GM12801 (cell line): Measurements from ENCODE around the gene HRH3.

ENCODE experiments used
- TF ChIP-seq, protein P1 (sequence below): IDR thresholded peaks from one replicate; pipeline ENCODE4 v1.5.1; 2011; ENCODE audit warnings: control low read depth; ENCODE audit not compliant: insufficient read length; ENCODE audit errors: extremely low read depth

The HRH3 gene

GRCh38 chr20:62224113-62224855 lies 4.2 kb upstream of the HRH3 start:
- TF ChIP-seq, protein P1, sequence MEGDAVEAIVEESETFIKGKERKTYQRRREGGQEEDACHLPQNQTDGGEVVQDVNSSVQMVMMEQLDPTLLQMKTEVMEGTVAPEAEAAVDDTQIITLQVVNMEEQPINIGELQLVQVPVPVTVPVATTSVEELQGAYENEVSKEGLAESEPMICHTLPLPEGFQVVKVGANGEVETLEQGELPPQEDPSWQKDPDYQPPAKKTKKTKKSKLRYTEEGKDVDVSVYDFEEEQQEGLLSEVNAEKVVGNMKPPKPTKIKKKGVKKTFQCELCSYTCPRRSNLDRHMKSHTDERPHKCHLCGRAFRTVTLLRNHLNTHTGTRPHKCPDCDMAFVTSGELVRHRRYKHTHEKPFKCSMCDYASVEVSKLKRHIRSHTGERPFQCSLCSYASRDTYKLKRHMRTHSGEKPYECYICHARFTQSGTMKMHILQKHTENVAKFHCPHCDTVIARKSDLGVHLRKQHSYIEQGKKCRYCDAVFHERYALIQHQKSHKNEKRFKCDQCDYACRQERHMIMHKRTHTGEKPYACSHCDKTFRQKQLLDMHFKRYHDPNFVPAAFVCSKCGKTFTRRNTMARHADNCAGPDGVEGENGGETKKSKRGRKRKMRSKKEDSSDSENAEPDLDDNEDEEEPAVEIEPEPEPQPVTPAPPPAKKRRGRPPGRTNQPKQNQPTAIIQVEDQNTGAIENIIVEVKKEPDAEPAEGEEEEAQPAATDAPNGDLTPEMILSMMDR = no peak

DNA sequence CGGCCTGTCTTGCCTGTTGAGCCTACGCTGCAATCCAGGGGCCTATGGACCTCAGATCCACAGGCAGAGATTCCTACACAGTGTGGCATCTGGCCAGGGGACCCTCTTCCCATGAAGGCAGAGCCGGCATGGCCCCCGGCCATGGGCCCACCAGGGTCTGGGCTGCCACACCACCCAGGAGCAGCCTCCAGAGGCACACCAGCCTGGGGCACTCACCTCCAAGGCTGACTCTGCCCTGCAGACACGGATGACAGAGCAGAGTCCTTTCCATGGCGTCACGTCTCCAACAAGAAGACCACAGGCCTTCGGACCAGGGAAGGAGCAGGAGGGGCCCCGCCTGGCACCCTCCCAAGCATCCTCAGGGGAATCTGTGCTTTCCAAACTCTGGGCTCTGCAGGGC lies 3.5 kb upstream of the HRH3 start:
- TF ChIP-seq, protein P1 = no peak

DNA sequence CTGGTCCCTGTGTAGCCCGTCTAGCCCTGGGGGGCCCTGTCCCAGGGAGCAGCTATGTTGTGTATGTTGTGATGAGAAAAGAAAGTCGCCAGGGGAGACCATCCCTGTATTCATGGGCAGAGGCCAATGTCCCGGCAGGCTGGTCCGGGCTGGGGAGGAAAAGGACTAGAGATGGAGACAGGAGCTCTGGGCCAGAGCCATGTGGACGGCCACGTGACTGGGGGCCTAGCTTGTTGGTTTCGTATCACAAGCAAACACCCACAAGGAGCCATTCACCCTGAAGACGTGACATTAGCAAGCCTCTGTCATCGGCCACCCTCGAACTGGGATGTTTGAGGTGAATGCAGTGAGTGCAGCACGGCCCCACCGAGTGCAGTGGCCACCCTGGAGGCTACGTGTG lies 2.9 kb upstream of the HRH3 start:
- TF ChIP-seq, protein P1 = no peak

- TF ChIP-seq, protein P1 = no peak
These were observed 2.3 kb upstream of the HRH3 start for GRCh38 chr20:62222266-62222850.

DNA sequence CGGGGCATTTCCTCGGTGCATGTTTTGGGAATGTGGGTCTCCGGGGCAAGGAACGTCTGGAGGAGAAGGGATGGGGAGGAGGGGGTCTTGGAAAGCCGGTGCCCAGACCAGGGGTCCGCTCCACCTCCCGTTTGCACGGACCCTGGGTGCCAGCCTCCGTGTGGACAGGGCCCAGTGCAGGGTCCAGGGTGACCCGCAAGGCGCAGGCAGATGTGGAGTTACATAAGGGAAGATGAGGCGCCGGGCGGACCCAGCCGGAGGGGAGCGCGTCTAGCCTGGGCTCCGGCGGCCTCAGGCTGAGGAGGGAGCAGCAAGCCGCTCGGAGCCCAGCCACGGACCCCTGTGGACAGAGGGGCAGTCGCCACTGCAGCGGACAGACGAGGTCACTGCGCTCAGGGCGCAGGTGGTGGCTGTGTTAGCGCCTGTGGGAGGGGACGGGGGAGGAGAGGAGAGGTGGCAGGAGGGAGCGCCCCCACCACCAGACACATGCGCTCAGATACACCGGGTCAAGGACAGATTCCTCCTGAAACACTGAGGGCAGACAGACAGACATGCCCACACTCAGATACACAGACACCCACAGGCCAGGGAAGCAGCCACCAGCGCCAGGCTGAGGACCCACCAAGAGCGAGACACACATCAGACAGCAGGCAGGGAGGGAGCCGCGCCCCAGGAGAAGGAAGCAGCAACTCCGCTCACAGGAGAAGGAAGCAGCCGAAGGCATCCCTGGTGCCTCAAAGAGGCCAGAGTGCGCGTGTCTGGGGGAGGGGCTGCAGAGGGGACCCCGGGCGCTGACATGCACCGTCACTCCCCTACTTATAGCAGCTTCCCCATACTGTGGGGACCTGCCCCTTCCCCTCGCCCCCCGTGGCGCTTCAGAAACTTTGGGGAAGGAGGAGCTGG lies 839 bp upstream of the HRH3 start:
- TF ChIP-seq, protein P1 = no peak

DNA sequence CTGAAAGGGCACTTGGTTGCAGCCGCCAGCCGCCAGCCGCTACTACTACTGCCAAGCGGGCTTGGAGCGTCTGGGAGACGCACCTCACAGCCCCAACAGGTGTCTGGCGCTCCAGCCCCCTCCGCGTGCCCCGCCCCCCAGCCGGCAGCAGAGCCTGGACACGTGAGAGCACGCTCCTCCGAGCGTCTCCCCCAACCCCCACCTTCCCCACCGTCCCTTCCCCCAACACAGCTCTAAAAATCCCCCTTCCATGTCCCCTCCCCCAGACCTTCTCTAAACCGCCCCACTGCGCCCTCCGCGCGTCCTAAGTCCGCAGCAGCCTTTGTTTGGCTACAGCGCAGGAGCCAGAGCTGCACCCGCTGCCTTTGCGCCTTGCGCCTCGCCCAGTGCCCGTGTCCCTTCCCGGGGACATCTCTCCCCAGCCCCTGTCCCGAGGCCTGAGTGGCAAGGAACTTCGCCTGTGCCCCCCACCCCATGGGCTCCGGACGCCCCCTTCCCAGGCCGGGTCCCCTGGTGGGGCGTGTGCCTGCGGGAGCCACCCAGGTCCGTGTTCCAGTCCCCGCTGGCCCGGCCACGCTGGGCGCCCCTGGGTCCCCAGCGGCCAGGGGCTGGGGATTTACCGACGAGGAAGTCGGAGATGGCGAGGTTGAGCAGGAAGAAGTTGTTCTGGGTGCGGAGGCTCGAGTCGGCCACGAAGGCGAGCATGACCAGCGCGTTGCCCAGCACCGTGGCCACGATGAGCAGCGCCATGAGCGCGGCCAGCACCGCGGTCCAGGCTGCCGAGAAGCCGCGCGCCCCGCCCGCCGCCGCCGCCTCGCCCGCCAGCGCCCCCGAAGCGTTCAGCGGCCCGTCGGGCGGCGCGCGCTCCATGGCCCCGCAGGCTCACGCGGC lies 732 bp downstream of the HRH3 start:
- TF ChIP-seq, protein P1 = no peak
